ENCODE results near the gene KRTAP10-1. TPM values are rescaled to one million over a fixed set of nuclear protein-coding genes. Genes with fewer than 3 reads are reported as not detected.

The KRTAP10-1 gene
- total and polyA plus RNA-seq, 8 donors: not detected

DNA sequence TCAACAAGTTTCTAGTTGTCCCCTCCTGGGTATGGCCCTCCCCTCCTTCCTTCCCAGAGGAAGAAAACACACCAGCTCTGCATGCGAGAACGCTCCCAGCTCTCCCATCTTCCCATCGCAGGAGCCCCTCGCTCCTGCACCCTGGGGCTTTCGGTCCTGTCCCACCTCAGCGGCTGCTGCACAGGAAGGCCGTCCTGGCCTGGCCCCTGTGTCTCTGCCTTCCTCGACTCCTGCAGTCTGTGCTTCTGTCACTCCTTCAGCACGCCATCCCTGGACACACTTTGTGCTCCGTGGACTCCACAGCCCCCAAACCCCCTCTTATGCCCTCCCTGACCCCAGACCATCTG, 23.2 kb downstream of the KRTAP10-1 start:
- no peaks in the 10 kb centered on the region for H3K9me3 ChIP-seq
- WGBS, 2 donors: 74 to 81% methylated on average over 10 of the region's 10 CpGs
- intact Hi-C loops (cut with DNase I): loop anchor here in 1 of 3 donors (10.0 kb wide), 1 partner anchor 278 kb away; no protein-coding TSS in a partner anchor
- ATAC-seq (no peak), DNase-seq (peak in 2 of 6 donors; percentile 40 to 45), FAIRE-seq (no peak)
- H3K27ac ChIP-seq: no peak overlapping the region
- no peak for TF ChIP-seq CTCF (IDR thresholded peaks at IDR 0.05)
- no peaks in the 10 kb centered on the region for H3K4me1 ChIP-seq
- H3K27me3 ChIP-seq: no peaks in the 10 kb centered on the region
- peak overlapping the region in 1 of 4 donors; percentile 17 for H3K4me3 ChIP-seq
- no peaks in the 10 kb centered on the region for H3K36me3 ChIP-seq

GRCh38 chr21:44516342-44516741, 23.7 kb downstream of the KRTAP10-1 start:
- Histone ChIP-seq H3K4me3 (peak overlapping the region in 1 of 4 donors; percentile 17), H3K36me3 (no peaks in the 10 kb centered on the region), H3K27ac (no peak overlapping the region), H3K27me3 (no peaks in the 10 kb centered on the region), H3K4me1 (no peaks in the 10 kb centered on the region), H3K9me3 (no peaks in the 10 kb centered on the region)
- intact Hi-C loops (cut with DNase I): loop anchor here in 1 of 3 donors (10.0 kb wide), 1 partner anchor 278 kb away; no protein-coding TSS in a partner anchor
- DNase-seq (peak in 2 of 6 donors; percentile 39 to 41), ATAC-seq (no peak), FAIRE-seq (no peak)
- 70 to 80% methylated on average over 13 of the region's 13 CpGs for WGBS, 2 donors
- no peak for TF ChIP-seq CTCF (IDR thresholded peaks at IDR 0.05)

DNA sequence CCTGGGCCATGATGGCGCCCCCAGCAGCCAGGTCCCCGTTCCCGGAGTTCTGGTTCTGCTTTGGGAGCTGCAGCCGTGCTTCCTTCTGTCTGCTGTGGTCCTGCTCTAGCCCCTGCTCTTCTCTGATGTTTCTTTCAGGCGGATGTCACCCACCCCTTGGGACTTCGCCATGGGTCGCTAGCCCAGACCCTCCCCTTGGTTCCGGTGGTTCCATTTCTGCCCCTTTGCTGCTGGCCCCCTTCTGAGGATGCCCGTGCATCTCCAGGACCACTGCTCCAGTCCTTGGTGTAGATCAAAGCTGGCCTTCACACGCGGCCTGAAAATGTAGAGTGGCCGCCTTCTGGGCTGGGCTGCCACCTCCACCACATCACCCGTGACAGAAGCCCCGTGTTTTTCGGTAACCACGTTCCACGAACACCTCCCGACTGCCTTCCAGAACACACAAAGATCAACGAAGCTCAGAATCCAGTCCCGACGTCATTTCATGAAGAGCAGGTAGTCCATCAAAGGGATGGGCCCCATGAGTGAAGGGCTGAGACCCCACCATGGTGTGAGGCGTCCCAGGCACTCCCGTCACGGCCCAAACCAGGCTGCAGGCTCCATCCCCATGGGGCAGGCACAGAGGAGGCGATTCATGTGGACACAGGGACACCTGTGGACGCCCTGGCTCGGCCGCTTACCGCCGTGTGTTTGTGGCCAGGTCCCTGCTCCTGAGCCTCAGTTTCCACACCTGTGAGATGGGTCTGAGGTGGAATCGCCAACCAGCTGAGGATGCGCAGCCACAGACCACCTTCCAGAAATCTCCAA, 24.4 kb downstream of the KRTAP10-1 start:
- intact Hi-C loops (cut with DNase I): loop anchor here in 1 of 3 donors (10.0 kb wide), 1 partner anchor 279 kb away; no protein-coding TSS in a partner anchor
- ATAC-seq (no peak), FAIRE-seq (no peak), DNase-seq (peak in 2 of 6 donors; percentile 30 to 42)
- Histone ChIP-seq H3K9me3 (no peaks in the 10 kb centered on the region), H3K4me3 (no peak overlapping the region), H3K4me1 (peaks cover 0 to under 1% (median 0%) of the 10 kb centered on the region in 3 donors), H3K27me3 (no peaks in the 10 kb centered on the region), H3K27ac (no peak overlapping the region), H3K36me3 (no peaks in the 10 kb centered on the region)
- no peak for TF ChIP-seq CTCF (IDR thresholded peaks at IDR 0.05)
- 72 to 88% methylated on average over 32 of the region's 32 CpGs for WGBS, 2 donors

- TF ChIP-seq CTCF (IDR thresholded peaks at IDR 0.05): no peak
- intact Hi-C loops (cut with DNase I): loop anchor here in 2 of 3 donors (5.0 to 10.0 kb wide), 2 partner anchors 280 to 282 kb away; no protein-coding TSS in a partner anchor
- H3K4me1 ChIP-seq: peaks cover 0 to 7% (median 5%) of the 10 kb centered on the region in 3 donors
- H3K4me3 ChIP-seq: no peak overlapping the region
- ATAC-seq (no peak), FAIRE-seq (no peak), DNase-seq (peak in 2 of 6 donors; percentile 25 to 41)
- no peaks in the 10 kb centered on the region for H3K27me3 ChIP-seq
- H3K9me3 ChIP-seq: no peaks in the 10 kb centered on the region
- WGBS, 2 donors: 52 to 78% methylated on average over 11 of the region's 11 CpGs
- no peaks in the 10 kb centered on the region for H3K36me3 ChIP-seq
- H3K27ac ChIP-seq: no peak overlapping the region
Observed at GRCh38 chr21:44514746-44515358, 25.1 kb downstream of the KRTAP10-1 start.

Measured in pancreas (tissue), 10 donors.